ENCODE data around the gene PLEKHA7. TPM values are rescaled to one million over a fixed set of nuclear protein-coding genes. Genes with fewer than 3 reads are reported as not detected.

PLEKHA7 gene
- total RNA-seq, 1 experiment from 2014 or later, result 13.0 TPM

GRCh38 chr11:16840951-16841350 lies 173.3 kb downstream of the PLEKHA7 start (continued):
- TF ChIP-seq, protein P1, sequence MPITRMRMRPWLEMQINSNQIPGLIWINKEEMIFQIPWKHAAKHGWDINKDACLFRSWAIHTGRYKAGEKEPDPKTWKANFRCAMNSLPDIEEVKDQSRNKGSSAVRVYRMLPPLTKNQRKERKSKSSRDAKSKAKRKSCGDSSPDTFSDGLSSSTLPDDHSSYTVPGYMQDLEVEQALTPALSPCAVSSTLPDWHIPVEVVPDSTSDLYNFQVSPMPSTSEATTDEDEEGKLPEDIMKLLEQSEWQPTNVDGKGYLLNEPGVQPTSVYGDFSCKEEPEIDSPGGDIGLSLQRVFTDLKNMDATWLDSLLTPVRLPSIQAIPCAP (CRISPR knock-in tag; IDR thresholded peaks at IDR 0.05), result no peak
- no peak for TF ChIP-seq CREM (CRISPR knock-in tag; IDR thresholded peaks at IDR 0.05)
- TF ChIP-seq ATF1 (CRISPR knock-in tag; IDR thresholded peaks at IDR 0.05), result no peak
- TF ChIP-seq NR1H2 (CRISPR knock-in tag; IDR thresholded peaks at IDR 0.05), result no peak

- ATAC-seq, result no peak
- Mint-ChIP-seq H3K27ac (no peak overlapping the region), H3K4me1 (peaks cover 10% of the 10 kb centered on the region; the same call in 1 of the 2 replicates), H3K4me3 (no peak overlapping the region), H3K36me3 (peaks cover 13% of the 10 kb centered on the region), H3K27me3 (ENCODE audit: low read depth) (no peaks in the 10 kb centered on the region), H3K9me3 (no peaks in the 10 kb centered on the region)
- ChIA-PET CTCF (no interaction called here), POLR2A (no interaction called here)
- TF ChIP-seq ZNF671 (CRISPR knock-in tag; IDR thresholded peaks at IDR 0.05) (no peak), TP53 (CRISPR knock-in tag; IDR thresholded peaks at IDR 0.05) (no peak), GABPB1 (CRISPR knock-in tag; IDR thresholded peaks at IDR 0.05) (no peak), NR3C1 (CRISPR knock-in tag; conservative IDR thresholded peaks at IDR 0.05; ENCODE audit: low read depth) (no peak), JAZF1 (CRISPR knock-in tag; IDR thresholded peaks at IDR 0.05) (no peak), ZNF121 (CRISPR knock-in tag; IDR thresholded peaks at IDR 0.05) (no peak), USF1 (CRISPR knock-in tag; IDR thresholded peaks at IDR 0.05) (no peak), FOXP1 (CRISPR knock-in tag; IDR thresholded peaks at IDR 0.05; ENCODE audit: borderline replicate concordance) (no peak), ZNF263 (CRISPR knock-in tag; IDR thresholded peaks at IDR 0.05; ENCODE audit: low read depth) (no peak), IRF2 (CRISPR knock-in tag; IDR thresholded peaks at IDR 0.05; ENCODE audit: borderline replicate concordance, low read depth) (no peak), ZNF425 (CRISPR knock-in tag; conservative IDR thresholded peaks at IDR 0.05) (no peak), MYBL2 (CRISPR knock-in tag; IDR thresholded peaks at IDR 0.05) (no peak)
- TF ChIP-seq, protein P2, sequence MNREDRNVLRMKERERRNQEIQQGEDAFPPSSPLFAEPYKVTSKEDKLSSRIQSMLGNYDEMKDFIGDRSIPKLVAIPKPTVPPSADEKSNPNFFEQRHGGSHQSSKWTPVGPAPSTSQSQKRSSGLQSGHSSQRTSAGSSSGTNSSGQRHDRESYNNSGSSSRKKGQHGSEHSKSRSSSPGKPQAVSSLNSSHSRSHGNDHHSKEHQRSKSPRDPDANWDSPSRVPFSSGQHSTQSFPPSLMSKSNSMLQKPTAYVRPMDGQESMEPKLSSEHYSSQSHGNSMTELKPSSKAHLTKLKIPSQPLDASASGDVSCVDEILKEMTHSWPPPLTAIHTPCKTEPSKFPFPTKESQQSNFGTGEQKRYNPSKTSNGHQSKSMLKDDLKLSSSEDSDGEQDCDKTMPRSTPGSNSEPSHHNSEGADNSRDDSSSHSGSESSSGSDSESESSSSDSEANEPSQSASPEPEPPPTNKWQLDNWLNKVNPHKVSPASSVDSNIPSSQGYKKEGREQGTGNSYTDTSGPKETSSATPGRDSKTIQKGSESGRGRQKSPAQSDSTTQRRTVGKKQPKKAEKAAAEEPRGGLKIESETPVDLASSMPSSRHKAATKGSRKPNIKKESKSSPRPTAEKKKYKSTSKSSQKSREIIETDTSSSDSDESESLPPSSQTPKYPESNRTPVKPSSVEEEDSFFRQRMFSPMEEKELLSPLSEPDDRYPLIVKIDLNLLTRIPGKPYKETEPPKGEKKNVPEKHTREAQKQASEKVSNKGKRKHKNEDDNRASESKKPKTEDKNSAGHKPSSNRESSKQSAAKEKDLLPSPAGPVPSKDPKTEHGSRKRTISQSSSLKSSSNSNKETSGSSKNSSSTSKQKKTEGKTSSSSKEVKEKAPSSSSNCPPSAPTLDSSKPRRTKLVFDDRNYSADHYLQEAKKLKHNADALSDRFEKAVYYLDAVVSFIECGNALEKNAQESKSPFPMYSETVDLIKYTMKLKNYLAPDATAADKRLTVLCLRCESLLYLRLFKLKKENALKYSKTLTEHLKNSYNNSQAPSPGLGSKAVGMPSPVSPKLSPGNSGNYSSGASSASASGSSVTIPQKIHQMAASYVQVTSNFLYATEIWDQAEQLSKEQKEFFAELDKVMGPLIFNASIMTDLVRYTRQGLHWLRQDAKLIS (CRISPR knock-in tag; IDR thresholded peaks at IDR 0.05; ENCODE audit: borderline replicate concordance), result no peak
- TF ChIP-seq, protein P1 (CRISPR knock-in tag; IDR thresholded peaks at IDR 0.05), result no peak
- TF ChIP-seq, protein P3, sequence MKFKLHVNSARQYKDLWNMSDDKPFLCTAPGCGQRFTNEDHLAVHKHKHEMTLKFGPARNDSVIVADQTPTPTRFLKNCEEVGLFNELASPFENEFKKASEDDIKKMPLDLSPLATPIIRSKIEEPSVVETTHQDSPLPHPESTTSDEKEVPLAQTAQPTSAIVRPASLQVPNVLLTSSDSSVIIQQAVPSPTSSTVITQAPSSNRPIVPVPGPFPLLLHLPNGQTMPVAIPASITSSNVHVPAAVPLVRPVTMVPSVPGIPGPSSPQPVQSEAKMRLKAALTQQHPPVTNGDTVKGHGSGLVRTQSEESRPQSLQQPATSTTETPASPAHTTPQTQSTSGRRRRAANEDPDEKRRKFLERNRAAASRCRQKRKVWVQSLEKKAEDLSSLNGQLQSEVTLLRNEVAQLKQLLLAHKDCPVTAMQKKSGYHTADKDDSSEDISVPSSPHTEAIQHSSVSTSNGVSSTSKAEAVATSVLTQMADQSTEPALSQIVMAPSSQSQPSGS (CRISPR knock-in tag; IDR thresholded peaks at IDR 0.05; ENCODE audit: borderline replicate concordance, low read depth), result no peak
- DNase-seq (ENCODE audit: low spot score), result no peak
Observed at GRCh38 chr11:16839821-16840220, 174.4 kb downstream of the PLEKHA7 start.

All from WTC11 (cell line).